HepG2 (cell line): ENCODE measurements around the gene ALX1.

Experiments
- AKAP8 ChIP-seq: sonication (generic); formaldehyde crosslinking; IDR thresholded peaks from 2 replicates; pipeline ENCODE4 v1.5.1; 2020; ENCODE audit warnings: mild to moderate bottlenecking, missing genetic modification reagents
- FOXA1 ChIP-seq, 2 experiments: fragments of 450-650 bp in 1 of 2; sonication (generic) in 1 of 2; formaldehyde crosslinking in 1 of 2; IDR thresholded peaks; 2 replicates each; pipeline versions ENCODE4 v1.4.0 to v1.6.1; 2016 to 2020; ENCODE audit warnings: missing genetic modification reagents in 1 of 2
- FOXJ3 ChIP-seq: sonication (generic); formaldehyde crosslinking; IDR thresholded peaks from 2 replicates; pipeline ENCODE4 v1.4.0; 2020; ENCODE audit warnings: missing genetic modification reagents, mild to moderate bottlenecking, borderline replicate concordance
- KLF13 ChIP-seq: sonication (generic); formaldehyde crosslinking; IDR thresholded peaks from 2 replicates; pipeline ENCODE4 v1.4.0; 2020; ENCODE audit warnings: mild to moderate bottlenecking, missing genetic modification reagents
- RXRB ChIP-seq: IDR thresholded peaks from 2 replicates; pipeline ENCODE4 v1.6.1; 2016; ENCODE audit warnings: borderline replicate concordance, missing genetic modification reagents, missing compliant biosample characterization
- SP4 ChIP-seq: sonication (generic); formaldehyde crosslinking; IDR thresholded peaks from 2 replicates; pipeline ENCODE4 v1.8.1; 2023; ENCODE audit warnings: mild to moderate bottlenecking, missing genetic modification reagents
- TAF1 ChIP-seq: sonication (generic); formaldehyde crosslinking; IDR thresholded peaks from 2 replicates; pipeline ENCODE4 v1.4.0; 2020; ENCODE audit warnings: missing genetic modification reagents
- ZNF274 ChIP-seq: sonication (generic); formaldehyde crosslinking; IDR thresholded peaks from 2 replicates; pipeline ENCODE4 v1.5.1; 2020; ENCODE audit warnings: mild to moderate bottlenecking, missing genetic modification reagents
- ZNF337 ChIP-seq: sonication (generic); formaldehyde crosslinking; IDR thresholded peaks from 2 replicates; pipeline ENCODE4 v1.5.1; 2020; ENCODE audit warnings: missing genetic modification reagents, low read depth, mild to moderate bottlenecking, borderline replicate concordance
- TF ChIP-seq, protein P1 (sequence below): sonication (generic); formaldehyde crosslinking; IDR thresholded peaks from 2 replicates; pipeline ENCODE4 v1.5.0; 2020; ENCODE audit warnings: mild to moderate bottlenecking, missing genetic modification reagents, moderate library complexity
- TF ChIP-seq, protein P2 (sequence below): sonication (generic); formaldehyde crosslinking; IDR thresholded peaks from 2 replicates; pipeline ENCODE4 v1.4.0; 2020; ENCODE audit warnings: missing genetic modification reagents, mild to moderate bottlenecking, borderline replicate concordance

DNA sequence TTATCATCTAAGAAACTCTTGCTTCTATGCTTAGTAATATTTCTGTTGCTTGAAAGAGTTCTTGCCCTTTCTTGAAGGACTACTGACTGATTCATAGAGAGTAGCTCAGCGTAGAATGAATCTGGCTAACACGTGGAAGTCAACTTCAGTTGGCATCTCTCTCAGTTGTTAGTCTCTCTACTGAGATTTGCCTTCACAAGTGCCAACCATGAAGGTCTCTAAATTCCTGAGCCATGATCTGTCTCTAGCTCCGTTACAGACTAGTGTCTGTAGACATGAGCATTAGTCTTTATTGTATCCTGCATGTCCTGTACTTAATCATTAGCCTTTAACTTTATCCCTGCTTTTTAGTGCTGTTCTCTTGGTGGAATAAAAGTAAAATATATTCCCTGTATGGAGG, 19.1 kb upstream of the ALX1 start:
- no peak for TF ChIP-seq AKAP8
- no peak for TF ChIP-seq TAF1
- TF ChIP-seq, protein P1, sequence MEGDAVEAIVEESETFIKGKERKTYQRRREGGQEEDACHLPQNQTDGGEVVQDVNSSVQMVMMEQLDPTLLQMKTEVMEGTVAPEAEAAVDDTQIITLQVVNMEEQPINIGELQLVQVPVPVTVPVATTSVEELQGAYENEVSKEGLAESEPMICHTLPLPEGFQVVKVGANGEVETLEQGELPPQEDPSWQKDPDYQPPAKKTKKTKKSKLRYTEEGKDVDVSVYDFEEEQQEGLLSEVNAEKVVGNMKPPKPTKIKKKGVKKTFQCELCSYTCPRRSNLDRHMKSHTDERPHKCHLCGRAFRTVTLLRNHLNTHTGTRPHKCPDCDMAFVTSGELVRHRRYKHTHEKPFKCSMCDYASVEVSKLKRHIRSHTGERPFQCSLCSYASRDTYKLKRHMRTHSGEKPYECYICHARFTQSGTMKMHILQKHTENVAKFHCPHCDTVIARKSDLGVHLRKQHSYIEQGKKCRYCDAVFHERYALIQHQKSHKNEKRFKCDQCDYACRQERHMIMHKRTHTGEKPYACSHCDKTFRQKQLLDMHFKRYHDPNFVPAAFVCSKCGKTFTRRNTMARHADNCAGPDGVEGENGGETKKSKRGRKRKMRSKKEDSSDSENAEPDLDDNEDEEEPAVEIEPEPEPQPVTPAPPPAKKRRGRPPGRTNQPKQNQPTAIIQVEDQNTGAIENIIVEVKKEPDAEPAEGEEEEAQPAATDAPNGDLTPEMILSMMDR (CRISPR knock-in tag): no peak
- TF ChIP-seq FOXJ3 (CRISPR knock-in tag): no peak
- TF ChIP-seq KLF13 (CRISPR knock-in tag): no peak
- TF ChIP-seq RXRB (CRISPR knock-in tag): no peak
- no peak for TF ChIP-seq ZNF274 (CRISPR knock-in tag)
- TF ChIP-seq SP4 (CRISPR knock-in tag): no peak
- no peak for TF ChIP-seq FOXA1 (IDR thresholded peaks at IDR 0.05)
- TF ChIP-seq FOXA1 (CRISPR knock-in tag; IDR thresholded peaks at IDR 0.05): no peak
- TF ChIP-seq, protein P2, sequence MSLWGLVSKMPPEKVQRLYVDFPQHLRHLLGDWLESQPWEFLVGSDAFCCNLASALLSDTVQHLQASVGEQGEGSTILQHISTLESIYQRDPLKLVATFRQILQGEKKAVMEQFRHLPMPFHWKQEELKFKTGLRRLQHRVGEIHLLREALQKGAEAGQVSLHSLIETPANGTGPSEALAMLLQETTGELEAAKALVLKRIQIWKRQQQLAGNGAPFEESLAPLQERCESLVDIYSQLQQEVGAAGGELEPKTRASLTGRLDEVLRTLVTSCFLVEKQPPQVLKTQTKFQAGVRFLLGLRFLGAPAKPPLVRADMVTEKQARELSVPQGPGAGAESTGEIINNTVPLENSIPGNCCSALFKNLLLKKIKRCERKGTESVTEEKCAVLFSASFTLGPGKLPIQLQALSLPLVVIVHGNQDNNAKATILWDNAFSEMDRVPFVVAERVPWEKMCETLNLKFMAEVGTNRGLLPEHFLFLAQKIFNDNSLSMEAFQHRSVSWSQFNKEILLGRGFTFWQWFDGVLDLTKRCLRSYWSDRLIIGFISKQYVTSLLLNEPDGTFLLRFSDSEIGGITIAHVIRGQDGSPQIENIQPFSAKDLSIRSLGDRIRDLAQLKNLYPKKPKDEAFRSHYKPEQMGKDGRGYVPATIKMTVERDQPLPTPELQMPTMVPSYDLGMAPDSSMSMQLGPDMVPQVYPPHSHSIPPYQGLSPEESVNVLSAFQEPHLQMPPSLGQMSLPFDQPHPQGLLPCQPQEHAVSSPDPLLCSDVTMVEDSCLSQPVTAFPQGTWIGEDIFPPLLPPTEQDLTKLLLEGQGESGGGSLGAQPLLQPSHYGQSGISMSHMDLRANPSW (CRISPR knock-in tag): no peak
- TF ChIP-seq ZNF337 (CRISPR knock-in tag): no peak
